Upper lobe of left lung (tissue), 6 donors: Measurements from ENCODE around the gene ERAL1. TPM values are rescaled to one million over a fixed set of nuclear protein-coding genes. Genes with fewer than 3 reads are reported as not detected.

Source experiments
- ATAC-seq, 2 donors: fragments of 200-7000 bp; cut with Tn5 transposase; one replicate each; pipeline ENCODE4 v1.9.1; 2022; ENCODE audit warnings: mild to moderate bottlenecking in 2 of 2, moderate library complexity in 2 of 2; ENCODE audit not compliant: low FRiP score in 2 of 2
- DNase-seq, 2 donors: peaks; one replicate each; pipeline ENCODE4 v3.0.0-alpha.2; 2019 to 2020
- H3K27ac ChIP-seq, 4 donors: fragments of 200-600 bp; sonication (generic); one replicate each; pipeline ENCODE4 v1.5.1; 2016 to 2019
- H3K27me3 ChIP-seq, 4 donors: fragments of 200-600 bp; sonication (generic); one replicate each; pipeline ENCODE4 v1.5.1; 2017 to 2019
- H3K36me3 ChIP-seq, 4 donors: fragments of 200-600 bp; sonication (generic); one replicate each; pipeline ENCODE4 v1.5.1; 2016 to 2019
- H3K4me1 ChIP-seq, 4 donors: fragments of 200-600 bp; sonication (generic); one replicate each; pipeline ENCODE4 v1.5.1; 2018 to 2019
- H3K4me3 ChIP-seq, 4 donors: fragments of 200-600 bp; sonication (generic); one replicate each; pipeline ENCODE4 v1.5.1; 2017 to 2019; ENCODE audit warnings: mild to moderate bottlenecking in 2 of 4, moderate library complexity in 1 of 4
- H3K9me3 ChIP-seq, 4 donors: fragments of 200-600 bp; sonication (generic); one replicate each; pipeline ENCODE4 v1.5.1; 2018 to 2019
- CTCF ChIP-seq, 6 experiments: fragments of 450-650 bp in 4 of 6; fragments of 200-600 bp in 2 of 6; sonication (generic) in 2 of 6; IDR thresholded peaks; one replicate each; pipeline ENCODE4 v1.5.1; 2016 to 2019; ENCODE audit warnings: antibody characterized with exemption in 6 of 6
- EP300 ChIP-seq, 4 donors: sonication (generic); formaldehyde crosslinking; IDR thresholded peaks; one replicate each; pipeline ENCODE4 v1.5.1; 2017; ENCODE audit warnings: antibody characterized with exemption in 4 of 4, control low read depth in 2 of 4
- POLR2A ChIP-seq, 4 donors: fragments of 450-650 bp; IDR thresholded peaks; one replicate each; pipeline ENCODE4 v1.5.1; 2016 to 2017; ENCODE audit warnings: antibody characterized with exemption in 4 of 4, mild to moderate bottlenecking in 2 of 4
- POLR2AphosphoS5 ChIP-seq, 2 donors: sonication (generic); formaldehyde crosslinking; IDR thresholded peaks; one replicate each; pipeline ENCODE4 v1.5.1; 2017; ENCODE audit warnings: antibody characterized with exemption in 2 of 2
- WGBS, 2 donors: methylation state at CpG; one replicate each; pipeline ENCODE4 v1.1.5; 2017 to 2018; 5-methylcytosine and 5-hydroxymethylcytosine counted together
- total RNA-seq, 6 donors: library from RNA; depleted of rRNA in 4 of 6; stranded (reverse); fragments of >200 nt in 4 of 6; gene quantifications; one replicate each; pipeline versions ENCODE4 v1.1.0 to v1.2.1, GENCODE V29; 2016 to 2021
- donor health status: DM: no; HTN: no; CAD: no; lungs with moderate emphysema.
- donor health status: DM: no; HTN: yes; CAD: no; lungs with severe emphysema.

The ERAL1 gene
- total RNA-seq, 6 donors from 2014 or later, result 22.4 to 41.3 (median 27.7) TPM

- Histone ChIP-seq H3K4me1 (no peaks in the 10 kb centered on the region), H3K9me3 (no peaks in the 10 kb centered on the region), H3K4me3 (no peak overlapping the region), H3K27me3 (no peaks in the 10 kb centered on the region), H3K27ac (no peak overlapping the region), H3K36me3 (peaks cover 35 to 83% (median 73%) of the 10 kb centered on the region in 4 donors)
- TF ChIP-seq CTCF (IDR thresholded peaks at IDR 0.05), result no peak
- no peak for TF ChIP-seq POLR2AphosphoS5 (IDR thresholded peaks at IDR 0.05)
- TF ChIP-seq EP300 (IDR thresholded peaks at IDR 0.05), result no peak
- no peak for TF ChIP-seq POLR2A (IDR thresholded peaks at IDR 0.05)
- no peak for DNase-seq
- 96 to 97% methylated on average over 4 of the region's 4 CpGs for WGBS, 2 donors
- no peak for ATAC-seq
These were observed 30.5 kb downstream of the ERAL1 start for GRCh38 chr17:28885363-28885762.

- Histone ChIP-seq H3K4me1 (no peaks in the 10 kb centered on the region), H3K27me3 (no peaks in the 10 kb centered on the region), H3K27ac (no peak overlapping the region), H3K9me3 (no peaks in the 10 kb centered on the region), H3K36me3 (peaks cover 29 to 79% (median 67%) of the 10 kb centered on the region in 4 donors), H3K4me3 (no peak overlapping the region)
- TF ChIP-seq CTCF (IDR thresholded peaks at IDR 0.05) (no peak), POLR2A (IDR thresholded peaks at IDR 0.05) (no peak), EP300 (IDR thresholded peaks at IDR 0.05) (no peak), POLR2AphosphoS5 (IDR thresholded peaks at IDR 0.05) (no peak)
- 84 to 85% methylated on average over 5 to 9 of the region's 10 CpGs for WGBS, 2 donors
- ATAC-seq, result no peak
- DNase-seq, result peak in 1 of 2 donors; percentile 60
These were observed 31.1 kb downstream of the ERAL1 start for GRCh38 chr17:28885951-28886350.

- DNase-seq (peak in 1 of 2 donors; percentile 33), ATAC-seq (no peak)
- WGBS, 2 donors, result 86 to 93% methylated on average over 7 to 12 of the region's 12 CpGs
These were observed 33.2 kb downstream of the ERAL1 start for GRCh38 chr17:28887871-28888471.

GRCh38 chr17:28888832-28889231, 34.0 kb downstream of the ERAL1 start:
- no peaks in the 10 kb centered on the region for H3K27me3 ChIP-seq
- peaks cover 16 to 57% (median 38%) of the 10 kb centered on the region in 4 donors for H3K36me3 ChIP-seq
- TF ChIP-seq EP300 (IDR thresholded peaks at IDR 0.05) (no peak), CTCF (IDR thresholded peaks at IDR 0.05) (no peak), POLR2A (IDR thresholded peaks at IDR 0.05) (no peak), POLR2AphosphoS5 (IDR thresholded peaks at IDR 0.05) (no peak)
- no peak overlapping the region for H3K27ac ChIP-seq
- WGBS, 2 donors, result 92 to 93% methylated on average over 7 of the region's 7 CpGs
- no peak for ATAC-seq
- DNase-seq, result no peak
- peaks cover 13 to 26% (median 20%) of the 10 kb centered on the region in 4 donors for H3K4me1 ChIP-seq
- H3K4me3 ChIP-seq, result no peak overlapping the region
- no peaks in the 10 kb centered on the region for H3K9me3 ChIP-seq

More at GRCh38 chr17:28887871-28888471, 33.2 kb downstream of the ERAL1 start:
- peaks cover 16 to 65% (median 47%) of the 10 kb centered on the region in 4 donors for H3K36me3 ChIP-seq
- peaks cover 7 to 18% (median 12%) of the 10 kb centered on the region in 4 donors for H3K4me1 ChIP-seq
- H3K27me3 ChIP-seq, result no peaks in the 10 kb centered on the region
- H3K27ac ChIP-seq, result no peak overlapping the region
- no peaks in the 10 kb centered on the region for H3K9me3 ChIP-seq
- TF ChIP-seq CTCF (IDR thresholded peaks at IDR 0.05), result no peak
- no peak for TF ChIP-seq EP300 (IDR thresholded peaks at IDR 0.05)
- TF ChIP-seq POLR2AphosphoS5 (IDR thresholded peaks at IDR 0.05), result no peak
- no peak for TF ChIP-seq POLR2A (IDR thresholded peaks at IDR 0.05)
- no peak overlapping the region for H3K4me3 ChIP-seq

GRCh38 chr17:28889996-28890395, 35.2 kb downstream of the ERAL1 start:
- H3K9me3 ChIP-seq, result no peaks in the 10 kb centered on the region
- TF ChIP-seq POLR2AphosphoS5 (IDR thresholded peaks at IDR 0.05) (no peak), EP300 (IDR thresholded peaks at IDR 0.05) (no peak), POLR2A (IDR thresholded peaks at IDR 0.05) (no peak), CTCF (IDR thresholded peaks at IDR 0.05) (no peak)
- ATAC-seq (no peak), DNase-seq (no peak)
- H3K27ac ChIP-seq, result no peak overlapping the region
- peaks cover 20 to 32% (median 31%) of the 10 kb centered on the region in 4 donors for H3K4me1 ChIP-seq
- no peaks in the 10 kb centered on the region for H3K27me3 ChIP-seq
- no peak overlapping the region for H3K4me3 ChIP-seq
- 75 to 80% methylated on average over 5 of the region's 5 CpGs for WGBS, 2 donors
- peaks cover 16 to 45% (median 26%) of the 10 kb centered on the region in 4 donors for H3K36me3 ChIP-seq
